ENCODE measurements around the gene ZNF787.
"Not testable (repeated sequence)": the region's sequence is repeated elsewhere in the genome, so short reads cannot be mapped to it uniquely, and the experiment has no call there.

ZNF787 gene

DNA sequence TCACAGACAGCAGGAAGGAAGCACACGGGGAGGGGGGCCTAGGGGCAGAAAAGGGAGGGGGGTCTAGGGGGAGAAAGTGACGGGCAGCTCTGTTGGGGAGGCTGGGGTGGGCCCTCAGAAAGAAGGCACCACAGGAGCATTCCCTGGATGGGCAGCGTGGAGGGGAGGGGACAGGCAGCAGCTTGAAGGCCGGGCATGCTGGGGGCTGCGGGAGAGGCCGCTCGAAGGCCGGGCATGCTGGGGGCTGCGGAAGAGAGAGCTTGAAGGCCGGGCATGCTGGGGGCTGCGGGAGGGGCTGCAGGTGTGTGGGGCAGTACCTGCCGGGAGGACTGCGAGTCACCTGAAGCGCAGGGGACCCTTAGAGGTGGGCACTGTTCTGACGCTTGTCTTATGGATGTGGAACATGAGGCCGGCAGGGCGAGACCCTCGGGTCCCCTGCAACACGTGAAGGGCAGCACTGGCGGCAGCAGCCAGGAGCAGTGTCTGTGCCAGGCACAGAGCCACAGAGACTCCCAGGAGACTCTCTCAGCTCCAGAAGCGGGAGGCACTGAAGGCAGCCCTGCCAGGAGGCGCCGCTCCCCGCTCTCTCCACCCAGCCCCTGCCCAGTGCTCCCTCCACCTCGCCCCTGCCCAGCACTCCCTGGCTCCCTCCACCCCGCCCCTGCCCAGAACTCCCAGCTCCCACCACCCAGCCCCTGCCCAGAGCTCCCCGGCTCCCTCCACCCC lies 13.3 kb downstream of the ZNF787 start:
- Histone ChIP-seq H3K27ac (peak overlapping the region; percentile 86 to 93), H3K27me3 (no peaks in the 10 kb centered on the region), H3K4me1 (peaks cover 0 to 83% (median 69%) of the 10 kb centered on the region in 4 donors), H3K36me3 (peaks cover 0 to 14% (median 5%) of the 10 kb centered on the region in 3 donors), H3K4me3 (peak overlapping the region; percentile 31 to 43), H3K9me3 (no peaks in the 10 kb centered on the region)
- intact Hi-C loops (cut with DNase I; ENCODE audit: low total_unique reads), result loop anchor here (10.0 kb wide), 1 partner anchor 207 kb away; the partner anchor contains the start of gene ZSCAN5A
- peak; percentile 39 to 88 for DNase-seq
- TF ChIP-seq, protein P1, sequence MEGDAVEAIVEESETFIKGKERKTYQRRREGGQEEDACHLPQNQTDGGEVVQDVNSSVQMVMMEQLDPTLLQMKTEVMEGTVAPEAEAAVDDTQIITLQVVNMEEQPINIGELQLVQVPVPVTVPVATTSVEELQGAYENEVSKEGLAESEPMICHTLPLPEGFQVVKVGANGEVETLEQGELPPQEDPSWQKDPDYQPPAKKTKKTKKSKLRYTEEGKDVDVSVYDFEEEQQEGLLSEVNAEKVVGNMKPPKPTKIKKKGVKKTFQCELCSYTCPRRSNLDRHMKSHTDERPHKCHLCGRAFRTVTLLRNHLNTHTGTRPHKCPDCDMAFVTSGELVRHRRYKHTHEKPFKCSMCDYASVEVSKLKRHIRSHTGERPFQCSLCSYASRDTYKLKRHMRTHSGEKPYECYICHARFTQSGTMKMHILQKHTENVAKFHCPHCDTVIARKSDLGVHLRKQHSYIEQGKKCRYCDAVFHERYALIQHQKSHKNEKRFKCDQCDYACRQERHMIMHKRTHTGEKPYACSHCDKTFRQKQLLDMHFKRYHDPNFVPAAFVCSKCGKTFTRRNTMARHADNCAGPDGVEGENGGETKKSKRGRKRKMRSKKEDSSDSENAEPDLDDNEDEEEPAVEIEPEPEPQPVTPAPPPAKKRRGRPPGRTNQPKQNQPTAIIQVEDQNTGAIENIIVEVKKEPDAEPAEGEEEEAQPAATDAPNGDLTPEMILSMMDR (IDR thresholded peaks at IDR 0.05), result no peak

DNA sequence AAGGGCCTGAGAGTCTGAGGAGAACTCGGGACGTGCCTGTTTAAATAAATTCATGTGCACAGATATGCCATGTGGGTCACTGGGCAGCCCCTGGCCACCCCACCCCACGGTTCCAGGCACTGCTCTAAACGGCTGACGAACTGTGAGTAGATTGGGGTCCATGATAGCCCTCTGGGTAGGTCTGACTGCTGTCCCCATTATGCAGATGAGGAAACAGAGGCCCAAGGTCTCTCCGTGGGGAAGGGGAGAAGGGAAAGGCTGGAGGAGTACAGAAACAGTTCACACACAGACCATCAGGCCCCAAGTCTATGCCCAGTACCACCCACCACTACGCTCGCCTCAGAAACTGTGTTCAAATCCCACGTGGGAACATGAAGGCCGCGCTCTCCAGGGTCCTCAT lies 14.1 kb downstream of the ZNF787 start:
- no peak for DNase-seq
- Histone ChIP-seq H3K4me3 (no peak overlapping the region), H3K4me1 (peaks cover 0 to 75% (median 62%) of the 10 kb centered on the region in 4 donors), H3K9me3 (no peaks in the 10 kb centered on the region), H3K27me3 (no peaks in the 10 kb centered on the region), H3K27ac (peak overlapping the region; percentile 86 to 93), H3K36me3 (peaks cover 5 to 19% (median 13%) of the 10 kb centered on the region in 3 donors)
- TF ChIP-seq, protein P1 (IDR thresholded peaks at IDR 0.05), result no peak
- intact Hi-C loops (cut with DNase I; ENCODE audit: low total_unique reads), result loop anchor here (10.0 kb wide), 1 partner anchor 208 kb away; the partner anchor contains the start of gene ZSCAN5A

DNA sequence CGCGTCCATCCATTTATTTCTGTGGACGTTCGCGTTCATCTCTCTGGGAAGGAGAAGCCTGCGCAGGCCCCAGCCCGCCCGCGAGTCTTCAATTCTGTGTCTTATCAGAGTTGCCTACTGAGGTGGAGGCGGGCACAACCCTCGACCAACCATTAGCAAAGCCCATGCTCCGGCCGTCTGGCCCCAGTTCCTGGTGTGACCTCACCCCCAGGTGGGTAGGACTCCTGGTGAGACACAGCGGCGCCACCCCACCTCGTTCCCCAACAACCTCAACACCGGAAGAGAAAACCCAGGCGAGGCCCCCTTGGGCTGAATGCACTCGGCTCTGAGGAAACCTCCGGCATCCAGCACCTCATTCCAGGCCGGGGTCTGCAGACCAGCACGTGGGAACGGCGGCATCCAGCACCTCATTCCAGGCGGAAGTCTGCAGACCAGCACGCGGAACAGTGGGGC lies 14.7 kb downstream of the ZNF787 start:
- Histone ChIP-seq H3K4me3 (no peak overlapping the region), H3K9me3 (no peaks in the 10 kb centered on the region), H3K27me3 (no peaks in the 10 kb centered on the region), H3K36me3 (peaks cover 9 to 21% (median 18%) of the 10 kb centered on the region in 3 donors), H3K4me1 (peaks cover 0 to 70% (median 58%) of the 10 kb centered on the region in 4 donors), H3K27ac (peak overlapping the region; percentile 86 to 93)
- intact Hi-C loops (cut with DNase I; ENCODE audit: low total_unique reads), result loop anchor here (10.0 kb wide), 1 partner anchor 208 kb away; the partner anchor contains the start of gene ZSCAN5A
- TF ChIP-seq, protein P1 (IDR thresholded peaks at IDR 0.05), result no peak
- DNase-seq, result no peak

DNA sequence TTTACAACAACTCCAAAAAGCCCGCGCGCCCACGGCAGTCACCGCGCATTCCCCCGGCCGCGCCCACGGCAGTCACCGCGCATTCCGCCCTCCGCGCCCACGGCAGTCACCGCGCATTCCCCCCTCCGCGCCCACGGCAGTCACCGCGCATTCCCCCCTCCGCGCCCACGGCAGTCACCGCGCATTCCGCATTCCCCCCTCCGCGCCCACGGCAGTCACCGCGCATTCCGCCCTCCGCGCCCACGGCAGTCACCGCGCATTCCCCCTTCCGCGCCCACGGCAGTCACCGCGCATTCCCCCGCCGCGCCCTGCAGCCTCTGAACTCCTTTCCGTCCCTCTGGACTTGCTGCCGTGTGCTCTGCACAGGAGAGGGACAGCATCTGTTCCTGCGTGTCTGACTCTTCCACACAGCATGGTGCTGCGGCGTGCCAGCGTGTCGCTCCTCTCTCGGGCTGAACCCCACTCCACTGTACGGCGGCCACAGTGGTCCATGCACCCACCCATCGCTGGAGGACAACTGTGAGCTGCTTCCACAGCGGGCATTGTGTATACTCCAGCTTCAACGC lies 15.2 kb downstream of the ZNF787 start:
- Histone ChIP-seq H3K27ac (peak overlapping the region; percentile 86 to 93), H3K4me3 (peak overlapping the region; percentile 26 to 45), H3K4me1 (peaks cover 0 to 65% (median 53%) of the 10 kb centered on the region in 4 donors), H3K36me3 (peaks cover 13 to 26% (median 22%) of the 10 kb centered on the region in 3 donors)
- not testable (repeated sequence) for DNase-seq, H3K9me3 ChIP-seq, H3K27me3 ChIP-seq
- intact Hi-C loops (cut with DNase I; ENCODE audit: low total_unique reads), result loop anchor here (10.0 kb wide), 1 partner anchor 209 kb away; the partner anchor contains the start of gene ZSCAN5A

DNA sequence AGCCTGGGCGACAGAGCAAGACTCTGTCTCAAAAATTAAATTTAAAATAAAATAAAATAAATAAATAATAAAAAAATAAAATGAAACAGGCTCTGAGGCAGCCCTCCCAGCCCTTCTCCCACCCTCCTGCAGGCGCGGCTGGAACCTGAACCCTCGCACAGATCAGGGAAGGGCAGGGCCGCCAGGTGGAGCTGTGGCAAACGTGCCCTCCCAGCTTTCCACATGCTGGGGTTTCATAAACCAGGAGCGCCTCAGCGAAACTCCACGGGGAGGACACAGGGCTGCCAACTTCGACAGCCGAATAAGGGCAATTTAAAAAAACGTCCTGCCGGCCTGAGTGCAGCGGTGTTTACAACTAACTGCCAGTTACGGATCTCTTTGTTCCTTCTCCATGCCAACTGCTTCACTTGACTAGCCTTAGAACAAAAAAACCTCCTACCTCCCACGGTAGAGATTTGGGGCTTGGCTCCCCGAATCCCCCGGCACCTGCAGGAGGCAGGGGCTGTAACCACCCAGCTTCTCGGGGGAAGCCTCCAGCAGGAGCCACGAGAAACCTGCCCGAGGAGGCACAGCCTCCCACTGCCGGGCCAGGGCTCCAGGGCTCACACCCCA lies 15.9 kb downstream of the ZNF787 start:
- Histone ChIP-seq H3K36me3 (peaks cover 13 to 33% (median 25%) of the 10 kb centered on the region in 3 donors), H3K4me1 (peaks cover 0 to 57% (median 46%) of the 10 kb centered on the region in 4 donors)
- peak; percentile 79 to 93 for DNase-seq

More for the DNA sequence above, 15.9 kb downstream of the ZNF787 start:
- intact Hi-C loops (cut with DNase I; ENCODE audit: low total_unique reads), result loop anchor here (10.0 kb wide), 1 partner anchor 210 kb away; the partner anchor contains the start of gene ZSCAN5A
- Histone ChIP-seq H3K27me3 (no peaks in the 10 kb centered on the region), H3K9me3 (no peaks in the 10 kb centered on the region), H3K4me3 (peak overlapping the region; percentile 26 to 45), H3K27ac (peak overlapping the region; percentile 86 to 93)
- TF ChIP-seq, protein P1 (IDR thresholded peaks at IDR 0.05), result peak; percentile 78 to 87

Measured in tibial artery (tissue), 4 donors.